ENCODE data around the gene ELK1.

Gene ELK1

DNA sequence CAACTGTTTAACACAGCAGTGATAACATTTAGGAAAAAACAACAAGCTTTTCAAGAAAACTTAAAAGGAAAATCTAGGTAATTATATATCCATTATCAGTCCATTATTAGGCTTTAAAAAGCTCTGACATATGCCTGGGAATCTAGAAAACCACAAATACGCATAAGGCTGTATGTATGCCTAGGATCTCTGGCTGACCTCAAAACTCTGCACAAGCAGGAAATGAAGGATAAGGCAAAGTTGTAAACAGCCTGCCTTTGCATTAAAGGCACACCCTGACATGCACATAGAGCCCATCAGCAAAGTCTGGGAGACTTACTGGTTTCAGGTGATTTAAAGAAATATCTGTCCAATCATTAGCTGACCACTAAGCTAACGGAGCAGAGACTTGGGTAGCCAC lies 54.1 kb downstream of the ELK1 start:
- H3K9me3 ChIP-seq (ENCODE audit: insufficient read depth, low read depth, low read length), result no peaks in the 10 kb centered on the region
- H3K9me2 ChIP-seq (replicated peaks; ENCODE audit: low read depth, low read length), result no peaks in the 10 kb centered on the region
- no peaks in the 10 kb centered on the region for H4K20me1 ChIP-seq (ENCODE audit: insufficient read depth, low read length, poor library complexity, severe bottlenecking)
- no peaks in the 10 kb centered on the region for H3K79me2 ChIP-seq (ENCODE audit: insufficient read depth, low read length)
- H3K4me3 ChIP-seq (ENCODE audit: low read length, poor library complexity, severe bottlenecking), result no peak overlapping the region
- H2AFZ ChIP-seq (ENCODE audit: low read length), result no peak overlapping the region
- no peak overlapping the region for H3K4me2 ChIP-seq (ENCODE audit: low read depth, low read length, poor library complexity, severe bottlenecking)
- no peaks in the 10 kb centered on the region for H3F3A ChIP-seq (ENCODE audit: low read depth)
- no peaks in the 10 kb centered on the region for H3K36me3 ChIP-seq (ENCODE audit: insufficient read depth, low read length)
- no peaks in the 10 kb centered on the region for H3K27me3 ChIP-seq (ENCODE audit: insufficient read depth, low read length, poor library complexity, severe bottlenecking)
- no peak overlapping the region for H3K9ac ChIP-seq (ENCODE audit: low read depth, low read length, poor library complexity, severe bottlenecking)
- peaks cover 7% of the 10 kb centered on the region for H3K4me1 ChIP-seq (ENCODE audit: insufficient read depth, low read length, poor library complexity, severe bottlenecking)
- TF ChIP-seq EZH2phosphoT487 (IDR thresholded peaks at IDR 0.05; ENCODE audit: borderline replicate concordance), result no peak
- TF ChIP-seq, protein P1, sequence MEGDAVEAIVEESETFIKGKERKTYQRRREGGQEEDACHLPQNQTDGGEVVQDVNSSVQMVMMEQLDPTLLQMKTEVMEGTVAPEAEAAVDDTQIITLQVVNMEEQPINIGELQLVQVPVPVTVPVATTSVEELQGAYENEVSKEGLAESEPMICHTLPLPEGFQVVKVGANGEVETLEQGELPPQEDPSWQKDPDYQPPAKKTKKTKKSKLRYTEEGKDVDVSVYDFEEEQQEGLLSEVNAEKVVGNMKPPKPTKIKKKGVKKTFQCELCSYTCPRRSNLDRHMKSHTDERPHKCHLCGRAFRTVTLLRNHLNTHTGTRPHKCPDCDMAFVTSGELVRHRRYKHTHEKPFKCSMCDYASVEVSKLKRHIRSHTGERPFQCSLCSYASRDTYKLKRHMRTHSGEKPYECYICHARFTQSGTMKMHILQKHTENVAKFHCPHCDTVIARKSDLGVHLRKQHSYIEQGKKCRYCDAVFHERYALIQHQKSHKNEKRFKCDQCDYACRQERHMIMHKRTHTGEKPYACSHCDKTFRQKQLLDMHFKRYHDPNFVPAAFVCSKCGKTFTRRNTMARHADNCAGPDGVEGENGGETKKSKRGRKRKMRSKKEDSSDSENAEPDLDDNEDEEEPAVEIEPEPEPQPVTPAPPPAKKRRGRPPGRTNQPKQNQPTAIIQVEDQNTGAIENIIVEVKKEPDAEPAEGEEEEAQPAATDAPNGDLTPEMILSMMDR (conservative IDR thresholded peaks at IDR 0.05; ENCODE audit: low read length), result no peak

DNA sequence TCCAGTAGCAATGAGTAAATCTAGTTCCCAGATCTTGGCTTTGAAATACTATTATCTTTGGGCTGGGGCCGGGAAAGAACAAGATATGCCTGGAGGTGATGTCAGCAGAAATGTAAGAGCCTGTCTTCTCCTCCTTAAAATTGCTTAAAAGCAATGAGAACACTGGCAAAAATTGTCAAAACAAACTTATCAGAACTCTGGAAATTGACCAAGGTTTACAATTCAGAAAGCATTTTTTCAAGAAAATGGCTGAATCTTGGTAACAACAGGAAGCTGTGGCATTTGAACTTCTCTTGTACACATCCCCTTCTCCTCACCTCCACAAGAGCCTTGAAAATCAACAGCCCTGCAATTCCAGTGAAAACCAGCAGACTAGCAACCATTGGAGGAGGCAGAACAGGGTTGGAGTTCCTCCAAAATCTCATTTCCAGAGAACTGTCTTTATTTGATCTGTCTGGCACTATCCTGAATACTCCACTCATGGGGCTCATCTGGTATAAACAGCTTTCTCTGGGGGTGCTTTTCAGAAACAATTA lies 54.6 kb downstream of the ELK1 start:
- H4K20me1 ChIP-seq (ENCODE audit: insufficient read depth, low read length, poor library complexity, severe bottlenecking), result no peaks in the 10 kb centered on the region
- H3K9ac ChIP-seq (ENCODE audit: low read depth, low read length, poor library complexity, severe bottlenecking), result no peak overlapping the region
- H3F3A ChIP-seq (ENCODE audit: low read depth), result no peaks in the 10 kb centered on the region
- H3K4me1 ChIP-seq (ENCODE audit: insufficient read depth, low read length, poor library complexity, severe bottlenecking), result peaks cover 7% of the 10 kb centered on the region
- no peak overlapping the region for H3K4me2 ChIP-seq (ENCODE audit: low read depth, low read length, poor library complexity, severe bottlenecking)
- no peaks in the 10 kb centered on the region for H3K9me3 ChIP-seq (ENCODE audit: insufficient read depth, low read depth, low read length)
- no peak for TF ChIP-seq EZH2phosphoT487 (IDR thresholded peaks at IDR 0.05; ENCODE audit: borderline replicate concordance)
- TF ChIP-seq, protein P1 (conservative IDR thresholded peaks at IDR 0.05; ENCODE audit: low read length), result no peak
- H3K27me3 ChIP-seq (ENCODE audit: insufficient read depth, low read length, poor library complexity, severe bottlenecking), result no peaks in the 10 kb centered on the region
- H3K79me2 ChIP-seq (ENCODE audit: insufficient read depth, low read length), result no peaks in the 10 kb centered on the region
- H3K4me3 ChIP-seq (ENCODE audit: low read length, poor library complexity, severe bottlenecking), result no peak overlapping the region
- no peak overlapping the region; the same call in 1 of the 2 replicates for H2AFZ ChIP-seq (ENCODE audit: low read length)
- no peaks in the 10 kb centered on the region for H3K9me2 ChIP-seq (replicated peaks; ENCODE audit: low read depth, low read length)
- no peaks in the 10 kb centered on the region for H3K36me3 ChIP-seq (ENCODE audit: insufficient read depth, low read length)

DNA sequence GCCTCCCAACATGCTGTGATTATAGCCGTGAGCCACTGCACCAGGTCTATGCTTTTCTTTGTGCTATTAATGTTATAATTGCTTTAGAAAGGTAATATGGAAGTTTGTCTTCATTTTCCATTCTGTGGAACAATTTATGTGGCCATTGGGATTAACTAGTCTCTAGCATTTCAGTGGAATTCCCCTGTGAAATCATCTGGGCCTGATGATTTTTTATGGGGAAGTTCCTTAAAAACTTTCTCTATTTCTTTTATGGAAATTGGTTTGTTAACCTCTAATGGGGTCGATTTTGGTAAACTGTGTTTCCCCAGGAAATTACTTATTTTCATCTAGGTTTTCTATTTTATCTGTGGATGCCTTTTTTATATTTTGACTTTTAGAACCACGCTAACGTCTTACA lies 56.8 kb downstream of the ELK1 start:
- Histone ChIP-seq H3K79me2 (ENCODE audit: insufficient read depth, low read length) (no peaks in the 10 kb centered on the region), H3K9me2 (replicated peaks; ENCODE audit: low read depth, low read length) (no peaks in the 10 kb centered on the region), H3K27me3 (ENCODE audit: insufficient read depth, low read length, poor library complexity, severe bottlenecking) (no peaks in the 10 kb centered on the region), H3K9me3 (ENCODE audit: insufficient read depth, low read depth, low read length) (no peaks in the 10 kb centered on the region), H3K4me2 (ENCODE audit: low read depth, low read length, poor library complexity, severe bottlenecking) (no peak overlapping the region), H3K4me3 (ENCODE audit: low read length, poor library complexity, severe bottlenecking) (no peak overlapping the region), H3K36me3 (ENCODE audit: insufficient read depth, low read length) (no peaks in the 10 kb centered on the region), H4K20me1 (ENCODE audit: insufficient read depth, low read length, poor library complexity, severe bottlenecking) (no peaks in the 10 kb centered on the region), H3K4me1 (ENCODE audit: insufficient read depth, low read length, poor library complexity, severe bottlenecking) (peaks cover 7% of the 10 kb centered on the region), H3K9ac (ENCODE audit: low read depth, low read length, poor library complexity, severe bottlenecking) (no peak overlapping the region), H3F3A (ENCODE audit: low read depth) (no peaks in the 10 kb centered on the region), H2AFZ (ENCODE audit: low read length) (no peak overlapping the region)
- TF ChIP-seq, protein P1 (conservative IDR thresholded peaks at IDR 0.05; ENCODE audit: low read length), result no peak
- TF ChIP-seq EZH2phosphoT487 (IDR thresholded peaks at IDR 0.05; ENCODE audit: borderline replicate concordance), result no peak

Data from Loucy (cell line).